T follicular helper cell (primary cell): ENCODE data around the gene CYB5A.

Experiments
- DNase-seq: peaks from one replicate; pipeline ENCODE4 v3.0.0-alpha.2; 2020; ENCODE audit warnings: low read depth

CYB5A gene

DNA sequence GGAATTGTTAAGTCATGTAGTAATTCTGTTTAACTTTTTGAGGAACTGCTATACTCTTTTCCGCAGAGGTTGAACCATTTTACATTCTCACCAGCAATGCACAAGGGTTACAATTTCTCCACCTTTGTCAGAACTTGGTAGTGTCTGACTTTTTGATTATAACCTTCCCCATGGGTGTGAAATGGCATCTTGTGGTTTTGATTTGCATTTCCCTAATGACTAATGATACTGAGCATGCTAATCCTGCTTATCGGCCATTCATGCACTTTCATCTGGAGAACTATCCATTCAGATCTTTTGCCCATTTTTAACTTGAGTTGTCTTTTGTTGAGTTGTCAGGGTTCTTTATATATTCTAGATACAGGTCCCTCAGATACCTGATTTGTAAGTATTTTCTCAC lies 47.2 kb downstream of the CYB5A start:
- DNase-seq, result no peak

DNA sequence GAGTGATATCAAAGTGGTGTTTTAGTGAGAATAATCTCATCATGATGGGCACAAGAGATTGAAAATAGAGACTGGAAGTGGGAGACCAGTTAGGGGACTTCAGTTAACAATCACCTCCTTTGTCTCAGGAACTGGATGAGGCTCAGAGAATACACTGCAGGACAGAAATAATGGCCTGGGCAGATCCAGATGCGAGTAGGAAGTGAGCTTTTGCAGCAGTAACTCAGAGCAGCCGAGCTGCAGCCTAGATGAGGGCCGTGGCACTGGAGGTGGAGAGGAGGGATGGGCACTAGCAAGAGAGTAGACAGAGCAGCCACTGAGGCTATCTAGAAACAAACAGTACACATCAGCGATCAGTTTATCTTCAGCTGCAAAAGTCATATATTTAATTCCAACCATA lies 48.6 kb downstream of the CYB5A start:
- no peak for DNase-seq

DNA sequence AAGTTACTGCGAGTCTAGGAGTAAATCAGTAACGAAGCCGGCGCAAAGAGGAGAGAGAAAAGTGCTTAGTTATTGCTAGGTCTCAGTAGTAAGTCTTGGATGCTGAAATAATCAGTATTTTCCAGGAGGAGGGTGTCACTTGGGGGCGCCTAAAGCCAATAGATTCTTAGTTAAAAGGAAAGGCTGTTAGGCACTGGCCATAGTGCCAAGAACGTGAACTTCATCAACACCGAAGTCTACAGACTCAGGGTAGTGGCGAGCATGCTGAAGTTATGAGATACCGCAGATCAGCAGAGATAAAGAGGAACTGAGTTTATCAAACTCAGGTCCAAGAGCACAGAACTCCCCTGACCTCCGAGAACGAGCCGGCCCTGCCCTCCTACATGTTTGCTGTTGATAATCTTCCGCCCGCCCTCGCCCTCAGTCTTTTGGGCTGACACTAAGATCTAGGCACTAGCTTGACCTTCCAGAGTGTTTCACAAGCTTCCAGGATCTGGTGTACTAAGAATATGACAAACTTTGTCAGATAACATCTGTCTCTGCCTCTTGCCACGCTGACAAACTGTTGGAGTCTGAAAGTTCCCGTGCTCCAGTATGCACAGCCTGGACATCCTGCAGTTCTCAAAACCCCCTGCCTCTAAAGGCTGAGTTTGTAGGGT lies 49.2 kb downstream of the CYB5A start:
- DNase-seq, result no peak

DNA sequence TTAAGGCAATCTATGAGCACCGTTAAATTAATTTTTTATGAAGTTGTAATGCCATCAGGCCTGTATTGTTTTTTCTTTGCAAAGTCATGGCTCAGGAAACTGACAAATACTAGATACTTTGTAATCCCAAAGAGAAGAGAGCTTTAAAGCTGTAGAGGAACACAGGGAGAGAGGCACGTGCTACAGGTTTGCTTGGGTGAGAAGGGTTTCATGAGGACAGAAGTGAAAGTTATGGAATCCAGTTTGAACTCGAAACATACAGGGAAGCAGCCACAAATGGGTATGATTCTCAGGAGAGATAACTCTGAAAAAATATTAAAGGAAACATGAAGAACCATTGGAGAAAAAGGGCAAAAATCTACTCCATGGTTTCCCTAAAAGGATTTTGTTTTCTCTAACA lies 49.8 kb downstream of the CYB5A start:
- no peak for DNase-seq

DNA sequence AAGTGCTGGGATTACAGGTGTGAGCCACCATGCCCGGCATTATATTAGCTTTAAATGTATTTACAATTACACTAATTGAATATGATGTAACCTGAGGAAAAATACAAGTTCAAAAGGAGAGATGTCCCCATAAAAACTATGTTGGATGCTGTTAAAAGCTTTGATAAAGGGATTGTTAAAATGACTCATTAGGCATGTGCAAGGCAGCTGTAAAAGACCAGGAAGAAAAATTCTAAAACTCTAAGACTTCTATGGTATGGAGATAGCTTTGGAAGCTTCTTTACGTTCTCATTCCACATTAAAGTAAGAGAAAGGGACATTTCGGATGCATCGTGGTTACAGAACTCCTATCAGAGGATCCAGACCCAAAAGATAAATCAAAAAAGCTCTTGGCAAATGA lies 50.3 kb downstream of the CYB5A start:
- DNase-seq, result no peak

DNA sequence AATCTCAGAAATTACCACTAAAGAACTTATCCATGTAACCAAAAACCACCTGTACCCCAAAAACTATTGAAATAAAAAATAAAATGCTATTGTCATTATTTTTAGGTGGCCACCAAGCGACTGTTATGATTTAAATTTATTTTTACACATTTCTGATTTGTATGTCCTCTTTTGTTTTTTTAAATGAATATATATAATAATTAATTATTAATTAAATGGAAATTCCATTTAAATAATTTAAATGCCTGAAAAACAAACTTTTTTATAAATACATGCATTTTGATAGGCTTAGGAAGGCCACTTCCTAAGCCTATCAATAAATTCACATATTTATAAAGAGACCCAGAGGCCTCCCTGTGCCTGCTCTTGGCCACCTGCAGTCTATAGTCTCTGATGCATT lies 52.2 kb downstream of the CYB5A start:
- DNase-seq, result no peak

DNA sequence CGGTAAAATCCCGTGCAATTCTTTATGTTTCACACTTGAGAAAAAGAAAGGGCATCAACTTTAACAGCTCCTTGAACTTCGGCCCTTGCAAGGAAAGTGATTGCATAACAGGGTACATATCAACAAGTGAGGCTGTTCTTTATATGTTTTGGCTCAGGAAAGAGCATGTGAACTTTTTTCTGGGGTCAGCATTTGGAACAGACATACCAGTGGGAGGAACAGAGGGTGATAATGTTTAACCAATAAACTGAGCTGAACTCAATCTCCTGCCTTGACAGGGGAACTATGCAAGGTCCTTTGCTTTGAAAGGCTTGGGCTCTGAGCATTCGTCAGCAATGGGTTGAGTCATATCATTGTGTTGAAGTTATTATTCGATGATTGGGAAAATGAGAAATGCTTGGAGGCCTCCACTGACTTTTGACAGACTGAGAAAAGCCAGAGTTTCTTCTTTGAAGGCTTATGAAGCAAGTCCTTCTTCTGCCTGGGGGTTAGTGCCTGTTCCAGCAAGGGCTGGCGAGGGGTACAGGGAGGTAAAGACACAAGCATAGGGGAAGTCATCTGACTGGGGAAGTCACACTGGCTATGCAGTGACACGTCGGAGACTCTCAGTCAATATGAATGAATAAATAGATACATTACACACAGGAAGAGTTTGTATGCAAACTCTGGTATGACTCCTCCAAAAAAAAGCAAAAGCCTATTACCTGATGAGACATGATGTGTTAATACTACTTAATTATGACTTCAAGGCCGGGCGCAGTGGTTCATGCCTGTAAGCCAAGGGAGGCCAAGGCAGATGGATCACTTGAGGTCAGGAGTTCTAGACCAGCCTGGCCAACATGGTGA lies 57.2 kb downstream of the CYB5A start:
- no peak for DNase-seq

DNA sequence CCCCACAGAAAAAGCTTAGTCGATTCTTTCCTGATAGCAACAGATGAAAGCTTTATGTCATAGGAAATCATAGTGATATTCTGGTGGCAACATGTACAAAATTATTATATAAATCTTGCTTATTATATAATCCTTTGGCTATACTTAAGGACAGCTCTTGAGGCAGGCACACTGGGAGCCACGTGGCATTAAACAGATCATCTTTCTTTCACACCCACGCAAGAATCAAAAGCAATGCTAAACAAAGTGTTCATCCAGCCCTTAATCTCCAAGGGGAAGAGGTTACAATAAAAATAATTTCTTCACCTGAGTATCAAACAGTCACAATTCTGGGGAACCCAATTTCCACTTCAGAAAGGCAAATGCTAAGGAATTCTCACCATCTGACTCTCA lies 57.8 kb downstream of the CYB5A start:
- DNase-seq, result no peak

DNA sequence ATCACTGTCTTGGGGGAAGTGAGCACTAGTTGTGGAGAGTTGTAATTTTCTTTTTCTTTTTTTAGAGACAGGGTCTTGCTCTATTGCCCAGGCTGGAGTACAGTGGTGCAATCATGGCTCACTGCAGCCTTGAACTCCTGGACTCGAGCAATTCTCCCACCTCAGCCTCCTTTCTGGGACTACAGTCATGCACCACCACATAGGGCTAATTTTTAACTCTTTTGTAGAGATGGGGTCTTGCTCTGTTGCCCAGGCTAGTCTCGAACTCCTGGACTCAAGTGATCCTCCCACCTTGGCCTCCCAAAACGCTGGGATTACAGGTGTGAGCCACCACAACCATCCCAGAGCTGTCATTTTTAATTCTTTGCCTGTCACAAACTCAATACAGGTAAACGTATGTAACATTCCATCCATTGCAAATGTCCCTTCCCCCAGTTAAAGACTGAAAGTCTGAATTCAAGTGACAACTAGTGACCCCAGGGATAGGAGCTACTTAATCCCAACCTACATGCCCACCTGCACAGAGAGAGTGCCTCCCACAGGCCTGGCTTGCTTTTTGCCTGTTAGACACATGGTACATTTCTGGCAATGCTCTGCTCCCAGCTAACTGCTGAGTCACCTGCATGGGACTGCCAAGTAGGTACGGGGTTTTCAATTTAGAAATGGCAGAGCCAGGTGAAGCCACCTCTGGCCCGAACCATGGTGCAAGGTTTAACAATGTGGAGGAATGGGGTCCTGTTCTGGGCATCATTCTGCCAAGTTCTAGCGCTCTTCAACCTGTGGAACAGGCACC lies 60.6 kb downstream of the CYB5A start:
- no peak for DNase-seq

DNA sequence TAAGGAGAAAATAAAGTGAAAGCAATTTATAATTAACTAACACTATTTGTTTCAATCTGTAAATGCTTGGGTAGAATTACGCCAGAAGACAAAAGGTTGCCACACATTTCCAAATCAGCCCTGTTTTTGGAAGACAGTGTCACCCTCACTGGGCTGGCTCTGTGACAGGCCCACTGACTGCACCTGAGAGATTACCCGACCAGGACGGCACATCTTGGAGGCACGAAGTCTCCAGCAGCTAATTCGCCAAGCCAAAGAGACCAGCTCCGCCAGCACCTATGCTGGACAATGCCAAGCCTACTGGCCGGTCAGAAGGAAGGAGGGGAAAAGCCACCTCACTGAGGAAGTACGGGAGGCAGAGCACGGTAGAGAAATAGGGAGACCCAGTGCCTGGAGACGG lies 61.9 kb downstream of the CYB5A start:
- no peak for DNase-seq

DNA sequence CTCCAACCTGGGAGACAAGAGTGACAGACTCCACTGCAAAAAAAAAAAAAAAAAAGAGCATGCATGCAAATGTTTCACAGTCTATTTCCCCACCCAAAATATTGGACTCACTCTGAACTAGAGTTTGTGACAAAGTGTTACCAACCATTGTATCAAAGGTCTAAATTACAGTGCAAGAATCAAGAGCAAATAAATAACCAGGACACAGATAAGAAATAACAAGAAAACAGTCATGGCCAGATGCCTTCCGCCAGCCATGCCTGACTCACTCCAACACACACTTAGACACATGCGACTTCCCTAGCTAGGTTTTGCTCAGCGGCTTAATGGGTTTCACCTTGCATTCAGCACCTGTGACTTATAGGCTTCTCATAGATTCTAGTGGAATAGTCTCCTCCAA lies 62.8 kb downstream of the CYB5A start:
- no peak for DNase-seq

DNA sequence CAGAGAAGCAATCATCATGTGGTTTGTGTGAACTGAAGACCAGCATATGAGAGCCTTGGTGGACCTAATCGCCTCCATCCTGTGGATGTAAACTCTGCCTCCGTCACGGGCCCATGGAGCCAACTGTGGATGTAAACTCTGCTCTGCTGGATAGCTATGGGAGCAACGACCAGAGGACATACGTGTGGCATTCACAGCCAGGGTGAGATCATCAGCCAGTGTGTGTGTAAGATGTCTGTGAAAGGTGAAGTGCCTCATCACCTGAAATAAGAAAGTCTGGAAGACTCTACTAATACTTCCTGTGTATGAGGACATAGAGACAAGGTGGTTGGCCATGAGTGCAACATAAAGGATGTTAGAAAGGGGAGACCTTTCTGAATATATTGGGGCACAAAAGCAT lies 63.5 kb downstream of the CYB5A start:
- DNase-seq, result no peak

DNA sequence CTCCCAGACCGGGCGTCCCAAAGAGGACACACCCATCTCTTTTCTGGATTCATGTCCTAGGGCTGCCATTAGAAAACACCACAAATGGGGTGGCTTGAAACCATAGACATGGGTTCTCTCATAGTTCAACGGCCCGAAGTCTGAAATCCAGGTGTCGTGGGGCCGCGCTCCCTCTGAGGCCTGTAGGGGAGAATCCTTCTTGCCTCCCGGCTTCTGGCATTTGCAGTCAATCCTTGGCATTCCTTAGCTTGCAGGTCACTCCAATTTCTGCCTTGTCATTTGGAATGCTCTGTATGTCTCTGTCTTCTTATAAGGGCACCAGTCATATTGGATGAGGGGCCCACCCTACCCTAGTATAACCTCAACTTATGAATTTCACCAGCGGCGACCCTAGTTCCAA lies 65.1 kb downstream of the CYB5A start:
- DNase-seq, result no peak

DNA sequence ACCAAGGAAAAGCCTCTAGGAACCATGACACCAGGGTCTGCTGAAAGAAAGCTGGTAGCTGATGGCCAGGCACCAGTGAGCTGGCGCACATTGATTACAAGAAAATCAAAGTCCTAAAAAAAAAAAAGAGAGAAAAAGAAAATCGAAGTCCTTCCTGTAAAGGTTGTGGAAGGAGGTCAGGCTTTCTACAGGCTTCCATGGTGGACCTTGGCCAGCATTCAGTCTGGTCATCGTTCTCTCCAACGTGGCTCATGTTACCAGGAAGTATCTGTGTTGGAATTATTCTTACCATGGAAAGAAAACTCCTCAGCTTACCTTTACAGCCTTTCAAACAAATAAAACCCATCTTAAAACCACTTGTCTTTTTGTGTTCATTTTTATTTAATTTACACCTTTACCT lies 65.6 kb downstream of the CYB5A start:
- no peak for DNase-seq

DNA sequence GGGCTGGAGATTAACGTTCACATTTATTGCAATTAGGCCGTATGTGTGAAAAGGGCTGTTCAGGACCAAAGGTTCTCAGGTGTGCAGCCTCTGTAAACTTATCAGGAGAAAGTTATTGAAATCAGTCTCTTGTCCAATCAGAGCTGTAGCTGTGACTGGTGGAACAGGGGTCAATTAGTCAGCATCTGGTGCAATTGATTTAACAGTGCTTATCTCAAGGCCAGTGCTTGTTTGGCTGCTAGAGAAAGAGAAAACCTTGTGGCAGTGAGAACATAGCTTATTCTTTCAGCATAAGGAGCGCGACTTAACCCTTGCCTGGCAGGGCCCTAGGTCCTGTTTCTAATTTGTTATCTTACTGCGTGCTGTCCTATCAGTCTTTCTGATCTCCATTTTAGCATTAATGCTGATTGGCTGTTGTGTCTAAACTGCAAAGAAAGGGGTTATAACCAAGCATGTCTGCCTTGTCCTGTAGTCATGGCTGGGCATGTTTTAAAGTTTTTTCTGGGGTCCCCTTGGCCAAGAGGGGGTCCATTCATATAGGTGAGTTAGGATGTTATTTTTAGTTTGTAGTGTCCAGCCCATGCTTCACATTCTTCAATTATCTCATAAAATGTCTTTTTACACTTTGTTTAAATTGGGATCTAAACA lies 66.4 kb downstream of the CYB5A start:
- no peak for DNase-seq

DNA sequence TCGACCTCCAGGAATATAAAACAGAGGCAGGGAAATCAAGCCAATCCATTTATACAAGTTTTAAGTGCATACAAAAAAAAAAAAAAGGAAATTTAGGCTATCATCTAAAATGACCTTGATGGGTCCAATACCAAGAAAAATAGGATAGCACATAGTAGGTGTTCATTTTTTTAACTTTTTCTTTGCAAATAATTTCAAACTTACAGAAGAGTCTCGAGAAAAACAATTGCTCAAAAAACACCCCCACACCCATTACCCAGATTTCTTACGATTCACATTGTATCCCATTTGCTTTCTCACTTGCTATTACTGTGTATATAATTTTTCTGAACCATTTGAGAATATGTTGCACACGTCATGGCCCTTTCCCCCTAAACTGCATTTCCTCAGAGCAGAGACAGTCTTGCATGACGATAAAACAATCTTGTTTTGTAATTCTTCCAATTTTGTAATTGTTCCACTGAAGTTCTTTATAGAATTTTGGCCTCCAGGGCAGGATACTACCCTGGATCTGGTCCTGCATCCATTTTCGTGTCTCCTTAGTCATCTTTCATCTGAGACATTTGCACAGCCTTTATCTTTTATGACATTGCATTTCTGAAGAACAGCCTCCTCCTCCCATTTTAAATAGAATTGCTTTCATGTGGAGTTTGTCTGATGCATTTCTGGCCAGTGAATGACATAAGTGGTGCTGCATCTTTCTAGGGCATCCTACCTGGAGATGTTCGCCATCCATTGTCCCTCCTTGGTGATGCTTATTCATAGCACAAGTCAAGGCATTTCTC lies 68.9 kb downstream of the CYB5A start:
- DNase-seq, result no peak

DNA sequence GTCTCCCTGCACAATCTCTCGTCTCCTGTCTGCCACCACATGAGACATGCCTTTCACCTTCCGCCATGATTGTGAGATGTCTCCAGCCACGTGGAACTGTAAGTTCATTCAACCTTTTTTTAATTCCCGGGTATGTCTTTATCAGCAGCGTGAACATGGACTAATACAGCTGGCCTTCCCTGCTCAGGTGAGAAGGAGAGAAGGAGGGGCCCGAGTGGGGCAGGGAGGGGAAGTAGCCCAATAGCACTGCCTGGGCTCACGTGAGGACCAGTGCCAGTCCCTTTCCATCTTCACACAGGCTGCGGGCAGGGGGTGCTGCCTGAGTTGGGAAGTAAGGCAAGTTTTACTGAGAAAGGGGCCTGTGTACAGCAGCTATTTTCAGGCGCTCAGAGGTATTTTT lies 70.7 kb downstream of the CYB5A start:
- DNase-seq, result no peak

DNA sequence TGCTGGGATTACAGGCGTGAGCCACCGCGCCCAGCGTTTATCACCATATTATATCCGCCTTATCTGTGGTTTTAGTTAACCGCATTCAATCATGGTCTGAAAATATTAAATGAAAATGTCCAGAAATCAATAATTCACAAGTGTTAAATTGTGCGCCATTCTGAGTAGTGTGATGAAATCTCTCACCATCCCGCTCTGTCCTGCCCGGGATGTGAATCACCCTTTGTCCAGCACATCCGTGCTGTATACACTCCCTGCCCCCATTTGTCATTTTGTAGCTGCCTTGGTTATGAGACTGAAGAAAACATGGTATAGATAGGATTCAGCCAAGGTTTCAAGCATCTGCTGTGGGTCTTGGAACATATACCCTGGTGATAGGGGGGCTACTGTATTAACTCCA lies 72.7 kb downstream of the CYB5A start:
- DNase-seq, result no peak

DNA sequence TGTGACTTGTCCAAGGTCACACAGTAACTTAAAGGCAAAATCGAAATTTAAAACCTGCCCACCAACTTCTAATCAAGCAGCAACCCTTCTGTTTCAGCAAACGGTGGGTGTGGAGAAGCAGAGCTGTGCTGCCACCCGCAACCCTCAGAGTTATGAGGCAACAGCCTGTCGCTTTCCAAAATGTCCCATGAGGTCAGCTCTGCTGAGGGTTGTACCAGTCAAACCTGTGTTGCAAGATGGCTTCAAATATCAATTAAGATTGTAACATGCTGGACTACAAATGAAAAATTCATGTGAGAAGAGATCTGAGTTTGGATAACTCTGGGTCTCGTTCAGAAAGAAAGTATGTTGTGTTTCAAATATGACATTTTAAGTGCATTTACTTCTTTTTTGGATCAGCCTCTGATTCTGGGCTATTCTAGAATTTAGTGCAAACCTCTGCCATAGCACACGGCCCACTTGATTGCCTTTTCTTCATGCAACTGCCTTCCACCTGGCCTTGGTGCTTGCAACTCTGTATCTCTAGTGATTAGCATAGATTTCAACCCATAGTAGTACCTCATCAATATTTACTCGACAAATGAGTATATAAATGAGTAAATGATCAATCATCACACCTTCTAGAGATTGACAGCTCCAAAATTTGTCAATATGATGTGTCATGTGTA lies 74.2 kb downstream of the CYB5A start:
- DNase-seq, result no peak

DNA sequence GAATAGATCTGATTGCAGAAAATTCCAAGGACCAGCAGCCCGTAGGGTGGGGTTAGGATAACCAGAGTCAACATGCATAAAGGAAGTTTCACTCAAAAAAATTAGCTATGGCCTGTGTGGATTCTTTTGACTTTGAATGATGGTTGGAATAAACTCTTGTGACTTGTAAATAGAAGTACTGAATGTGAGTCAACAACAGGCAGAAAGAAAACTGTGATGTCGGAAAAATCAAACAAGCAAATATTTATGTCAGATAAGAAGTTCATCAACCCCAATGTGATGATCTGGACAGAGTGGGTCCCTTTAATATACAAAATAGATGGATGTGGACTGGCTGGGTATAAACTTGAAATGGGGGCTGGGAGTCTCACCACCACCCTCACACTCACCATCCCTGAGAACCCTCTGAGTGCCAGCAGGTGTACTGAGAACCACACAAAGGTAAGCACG lies 75.1 kb downstream of the CYB5A start:
- DNase-seq, result no peak

DNA sequence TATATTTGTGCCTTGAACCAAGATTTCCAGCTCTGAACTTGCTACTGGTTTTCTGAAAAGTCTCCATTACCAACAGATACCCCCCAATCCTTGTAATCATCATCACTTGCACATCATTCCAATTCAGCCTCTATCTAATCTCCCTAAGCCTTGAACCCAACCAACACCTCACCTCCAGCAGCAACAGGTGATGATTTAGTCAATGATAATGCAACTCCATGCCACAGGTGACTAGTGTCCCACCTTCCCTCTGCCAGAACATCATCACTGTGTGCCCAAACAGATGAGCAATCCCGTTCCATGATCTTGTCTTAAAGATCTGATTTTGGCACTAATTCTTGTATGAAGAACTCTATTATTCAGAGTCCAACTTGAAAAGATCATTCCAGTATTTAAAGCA lies 75.9 kb downstream of the CYB5A start:
- DNase-seq, result no peak
